ENCODE measurements around the gene ZNF362.

DNA sequence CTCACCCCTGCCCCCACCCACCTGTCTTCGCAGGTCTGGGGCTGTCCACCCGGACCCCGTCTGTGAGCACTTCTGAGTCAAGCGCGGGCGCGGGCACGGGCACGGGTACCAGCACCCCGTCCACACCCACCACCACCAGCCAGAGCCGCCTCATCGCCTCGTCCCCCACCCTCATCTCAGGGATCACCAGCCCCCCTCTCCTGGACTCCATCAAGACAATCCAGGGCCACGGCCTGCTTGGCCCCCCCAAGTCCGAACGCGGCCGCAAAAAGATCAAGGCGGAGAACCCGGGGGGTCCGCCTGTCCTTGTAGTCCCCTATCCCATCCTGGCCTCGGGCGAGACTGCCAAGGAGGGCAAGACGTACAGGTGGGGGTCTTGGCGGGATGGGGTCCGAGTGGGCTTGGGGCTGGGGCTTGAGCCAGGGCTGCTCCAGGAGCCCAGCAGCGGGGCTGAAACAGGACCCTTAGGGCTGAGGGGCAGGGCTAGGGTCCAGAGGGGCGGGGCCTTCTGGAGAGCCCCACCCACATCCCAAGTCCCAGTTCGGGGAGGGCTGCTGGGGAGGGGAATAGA is 23.9 kb downstream of the ZNF362 start:
- TF ChIP-seq EP300 (IDR thresholded peaks at IDR 0.05; ENCODE audit: borderline replicate concordance) (no peak), YY1 (IDR thresholded peaks at IDR 0.05; ENCODE audit: low read depth) (no peak), REST (IDR thresholded peaks at IDR 0.05; ENCODE audit: low read depth) (no peak), RAD21 (IDR thresholded peaks at IDR 0.05; ENCODE audit: low read depth) (no peak), USF1 (IDR thresholded peaks at IDR 0.05) (no peak), EGR1 (IDR thresholded peaks at IDR 0.05) (no peak), ZBTB7A (IDR thresholded peaks at IDR 0.05; ENCODE audit: low read depth) (no peak)

All from Ishikawa (cell line).